SW480 (cell line): ENCODE data around the gene UBA3.

Source experiments
- DNase-seq: peaks from one replicate; pipeline ENCODE4 v3.0.0-alpha.2; 2016; ENCODE audit warnings: low spot score

Gene UBA3

GRCh38 chr3:69011096-69011730, 69.0 kb downstream of the UBA3 start:
- DNase-seq, result no peak

- no peak for DNase-seq
Measured at GRCh38 chr3:69009559-69010410, 70.4 kb downstream of the UBA3 start.

- no peak for DNase-seq
Measured at GRCh38 chr3:69008980-69009379, 71.2 kb downstream of the UBA3 start.

GRCh38 chr3:69005791-69006482, 74.2 kb downstream of the UBA3 start:
- no peak for DNase-seq

GRCh38 chr3:69005071-69005790, 74.9 kb downstream of the UBA3 start:
- no peak for DNase-seq
